Measurements from ENCODE around the gene FAP.

The FAP gene, protein sequence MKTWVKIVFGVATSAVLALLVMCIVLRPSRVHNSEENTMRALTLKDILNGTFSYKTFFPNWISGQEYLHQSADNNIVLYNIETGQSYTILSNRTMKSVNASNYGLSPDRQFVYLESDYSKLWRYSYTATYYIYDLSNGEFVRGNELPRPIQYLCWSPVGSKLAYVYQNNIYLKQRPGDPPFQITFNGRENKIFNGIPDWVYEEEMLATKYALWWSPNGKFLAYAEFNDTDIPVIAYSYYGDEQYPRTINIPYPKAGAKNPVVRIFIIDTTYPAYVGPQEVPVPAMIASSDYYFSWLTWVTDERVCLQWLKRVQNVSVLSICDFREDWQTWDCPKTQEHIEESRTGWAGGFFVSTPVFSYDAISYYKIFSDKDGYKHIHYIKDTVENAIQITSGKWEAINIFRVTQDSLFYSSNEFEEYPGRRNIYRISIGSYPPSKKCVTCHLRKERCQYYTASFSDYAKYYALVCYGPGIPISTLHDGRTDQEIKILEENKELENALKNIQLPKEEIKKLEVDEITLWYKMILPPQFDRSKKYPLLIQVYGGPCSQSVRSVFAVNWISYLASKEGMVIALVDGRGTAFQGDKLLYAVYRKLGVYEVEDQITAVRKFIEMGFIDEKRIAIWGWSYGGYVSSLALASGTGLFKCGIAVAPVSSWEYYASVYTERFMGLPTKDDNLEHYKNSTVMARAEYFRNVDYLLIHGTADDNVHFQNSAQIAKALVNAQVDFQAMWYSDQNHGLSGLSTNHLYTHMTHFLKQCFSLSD

GRCh38 chr2:162243294-162243693, at the start of gene FAP:
Gene FAP, minus strand, starts transcription at chr2:162243445. Its CDS starts 118 bp downstream, at chr2:162243327.
- Mint-ChIP-seq H3K4me1 (ENCODE audit: low read depth) (no peaks in the 10 kb centered on the region), H3K27ac (no peak within 1 kb of the TSS), H3K9me3 (no peaks in the 10 kb centered on the region), H3K27me3 (ENCODE audit: low read depth) (peaks cover 56% of the 10 kb centered on the region), H3K36me3 (ENCODE audit: low read depth) (no peaks in the 10 kb centered on the region), H3K4me3 (no peak within 1 kb of the TSS)
- DNase-seq (ENCODE audit: low spot score): no peak

DNA sequence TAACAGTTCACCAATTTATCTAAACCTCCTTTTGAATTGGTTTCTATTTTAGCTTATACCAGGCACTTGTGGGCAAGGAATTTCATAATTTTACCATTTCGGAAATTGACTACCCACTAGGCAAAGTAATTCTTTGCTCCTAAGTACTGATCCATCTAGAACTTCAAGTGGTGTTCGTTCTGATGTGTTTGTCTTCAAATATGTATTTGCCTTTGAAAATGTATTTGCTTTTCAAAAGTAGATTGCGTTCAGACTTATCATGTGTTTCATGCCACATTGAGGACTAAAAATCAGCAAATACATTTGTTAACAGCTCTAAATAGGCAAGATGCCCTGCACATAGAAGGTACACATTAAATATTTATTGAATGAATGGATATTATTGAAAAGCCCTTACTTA, 48.5 kb upstream of the FAP start:
- no peaks in the 10 kb centered on the region for H3K27me3 Mint-ChIP-seq (ENCODE audit: low read depth)
- H3K36me3 Mint-ChIP-seq (ENCODE audit: low read depth): peaks cover 12% of the 10 kb centered on the region
- no peaks in the 10 kb centered on the region for H3K9me3 Mint-ChIP-seq
- DNase-seq (ENCODE audit: low spot score): no peak
- no peak overlapping the region for H3K4me3 Mint-ChIP-seq
- peaks cover 1% of the 10 kb centered on the region for H3K4me1 Mint-ChIP-seq (ENCODE audit: low read depth)
- no peak overlapping the region for H3K27ac Mint-ChIP-seq

DNA sequence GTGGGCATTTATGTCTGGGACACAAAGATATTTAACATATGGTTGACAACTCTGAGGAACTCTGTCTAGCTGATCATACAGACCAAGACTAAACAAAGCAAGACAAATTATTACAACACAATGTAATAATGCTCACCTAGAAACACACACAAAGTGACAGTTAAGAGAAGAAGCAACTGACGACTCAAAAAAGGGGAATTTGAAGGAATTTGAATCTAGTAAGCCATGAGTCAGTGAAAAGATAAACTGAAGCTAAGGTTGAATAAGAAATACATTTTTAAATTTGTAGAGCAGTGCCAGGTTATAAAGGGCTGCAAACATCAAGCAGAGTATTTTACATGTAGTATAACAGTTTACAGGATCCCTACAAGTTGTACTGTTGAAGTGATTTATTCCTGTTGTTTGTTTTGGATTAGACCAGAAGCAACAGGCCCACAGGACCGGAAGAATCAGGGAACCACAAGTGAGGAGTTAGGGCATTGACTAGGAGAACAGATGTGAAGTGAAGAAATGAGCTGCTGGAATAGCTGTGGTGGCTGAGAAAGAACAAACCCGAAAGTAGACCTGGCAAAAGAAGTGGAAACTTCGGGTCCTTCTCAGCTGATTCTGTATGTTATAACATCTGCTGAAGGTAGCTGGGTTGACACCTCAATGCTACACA, 39.6 kb upstream of the FAP start:
- H3K9me3 Mint-ChIP-seq: no peaks in the 10 kb centered on the region
- H3K4me3 Mint-ChIP-seq: no peak overlapping the region
- peaks cover 34% of the 10 kb centered on the region for H3K36me3 Mint-ChIP-seq (ENCODE audit: low read depth)
- H3K27me3 Mint-ChIP-seq (ENCODE audit: low read depth): no peaks in the 10 kb centered on the region
- no peak for DNase-seq (ENCODE audit: low spot score)
- H3K4me1 Mint-ChIP-seq (ENCODE audit: low read depth): no peaks in the 10 kb centered on the region
- no peak overlapping the region for H3K27ac Mint-ChIP-seq

DNA sequence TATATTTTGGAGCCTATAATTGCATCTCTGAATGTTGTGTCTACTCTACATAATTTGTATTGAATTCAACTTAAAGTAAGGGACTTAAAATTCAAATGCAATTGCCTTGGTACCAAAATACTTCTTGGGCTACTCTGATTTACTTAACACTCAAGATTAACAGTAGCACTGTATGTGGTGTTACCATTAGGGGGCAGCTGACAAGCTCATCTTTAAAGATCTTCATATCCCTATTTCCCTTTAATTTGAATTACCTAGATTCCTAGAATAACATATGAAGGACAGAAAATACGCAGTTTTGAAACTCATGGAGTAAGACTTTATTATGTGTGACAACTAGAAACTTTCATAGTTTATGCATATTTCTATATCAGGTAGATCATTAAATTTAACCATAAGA, 37.4 kb upstream of the FAP start:
- H3K27me3 Mint-ChIP-seq (ENCODE audit: low read depth): no peaks in the 10 kb centered on the region
- no peak overlapping the region for H3K27ac Mint-ChIP-seq
- no peaks in the 10 kb centered on the region for H3K9me3 Mint-ChIP-seq
- no peak overlapping the region for H3K4me3 Mint-ChIP-seq
- DNase-seq (ENCODE audit: low spot score): no peak
- peaks cover 7% of the 10 kb centered on the region for H3K4me1 Mint-ChIP-seq (ENCODE audit: low read depth)
- H3K36me3 Mint-ChIP-seq (ENCODE audit: low read depth): peaks cover 40% of the 10 kb centered on the region

GRCh38 chr2:162277381-162277780, 34.1 kb upstream of the FAP start:
- H3K27me3 Mint-ChIP-seq (ENCODE audit: low read depth): no peaks in the 10 kb centered on the region

DNA sequence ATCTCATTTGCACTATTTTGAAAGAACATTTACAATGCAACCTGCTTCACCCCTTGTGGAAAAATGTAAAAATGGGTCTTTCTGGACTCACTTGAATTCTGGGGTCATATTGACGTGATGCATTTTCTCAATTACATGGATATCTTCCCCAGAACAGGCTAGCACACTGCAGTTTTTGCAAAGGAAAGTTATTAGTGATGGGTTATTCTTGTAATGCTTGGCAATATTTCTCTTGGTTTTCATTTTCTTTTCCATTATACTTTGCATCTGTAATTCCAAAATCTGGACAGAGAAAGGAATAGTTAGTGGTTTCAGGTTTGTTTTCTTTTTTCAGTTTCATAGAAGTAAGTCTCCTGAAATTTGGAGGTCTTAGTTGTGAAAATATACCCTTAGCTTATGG, 24.8 kb upstream of the FAP start:
- H3K4me3 Mint-ChIP-seq: no peak overlapping the region
- no peaks in the 10 kb centered on the region for H3K4me1 Mint-ChIP-seq (ENCODE audit: low read depth)
- no peak overlapping the region for H3K27ac Mint-ChIP-seq
- no peaks in the 10 kb centered on the region for H3K9me3 Mint-ChIP-seq
- H3K36me3 Mint-ChIP-seq (ENCODE audit: low read depth): peaks cover 44% of the 10 kb centered on the region
- no peaks in the 10 kb centered on the region for H3K27me3 Mint-ChIP-seq (ENCODE audit: low read depth)
- DNase-seq (ENCODE audit: low spot score): no peak

More at GRCh38 chr2:162277381-162277780, 34.1 kb upstream of the FAP start:
- no peaks in the 10 kb centered on the region for H3K9me3 Mint-ChIP-seq
- H3K36me3 Mint-ChIP-seq (ENCODE audit: low read depth): peaks cover 35% of the 10 kb centered on the region
- H3K4me3 Mint-ChIP-seq: no peak overlapping the region
- no peak overlapping the region for H3K27ac Mint-ChIP-seq
- peaks cover 7% of the 10 kb centered on the region for H3K4me1 Mint-ChIP-seq (ENCODE audit: low read depth)
- no peak for DNase-seq (ENCODE audit: low spot score)

GRCh38 chr2:162267496-162267895, 24.3 kb upstream of the FAP start:
- Mint-ChIP-seq H3K4me1 (ENCODE audit: low read depth) (no peaks in the 10 kb centered on the region), H3K27ac (no peak overlapping the region), H3K9me3 (no peaks in the 10 kb centered on the region), H3K27me3 (ENCODE audit: low read depth) (no peaks in the 10 kb centered on the region), H3K4me3 (no peak overlapping the region), H3K36me3 (ENCODE audit: low read depth) (peaks cover 41% of the 10 kb centered on the region)
- DNase-seq (ENCODE audit: low spot score): no peak

GRCh38 chr2:162266460-162266760, 23.2 kb upstream of the FAP start:
- DNase-seq (ENCODE audit: low spot score): no peak
- Mint-ChIP-seq H3K9me3 (no peaks in the 10 kb centered on the region), H3K4me3 (no peak overlapping the region), H3K27ac (no peak overlapping the region), H3K27me3 (ENCODE audit: low read depth) (no peaks in the 10 kb centered on the region), H3K4me1 (ENCODE audit: low read depth) (peaks cover 6% of the 10 kb centered on the region), H3K36me3 (ENCODE audit: low read depth) (peaks cover 31% of the 10 kb centered on the region)

- Mint-ChIP-seq H3K27ac (no peak overlapping the region), H3K4me1 (ENCODE audit: low read depth) (peaks cover 11% of the 10 kb centered on the region), H3K36me3 (ENCODE audit: low read depth) (peaks cover 28% of the 10 kb centered on the region), H3K27me3 (ENCODE audit: low read depth) (no peaks in the 10 kb centered on the region), H3K9me3 (no peaks in the 10 kb centered on the region), H3K4me3 (no peak overlapping the region)
- DNase-seq (ENCODE audit: low spot score): no peak
These were observed 22.6 kb upstream of the FAP start for GRCh38 chr2:162265666-162266459.

DNA sequence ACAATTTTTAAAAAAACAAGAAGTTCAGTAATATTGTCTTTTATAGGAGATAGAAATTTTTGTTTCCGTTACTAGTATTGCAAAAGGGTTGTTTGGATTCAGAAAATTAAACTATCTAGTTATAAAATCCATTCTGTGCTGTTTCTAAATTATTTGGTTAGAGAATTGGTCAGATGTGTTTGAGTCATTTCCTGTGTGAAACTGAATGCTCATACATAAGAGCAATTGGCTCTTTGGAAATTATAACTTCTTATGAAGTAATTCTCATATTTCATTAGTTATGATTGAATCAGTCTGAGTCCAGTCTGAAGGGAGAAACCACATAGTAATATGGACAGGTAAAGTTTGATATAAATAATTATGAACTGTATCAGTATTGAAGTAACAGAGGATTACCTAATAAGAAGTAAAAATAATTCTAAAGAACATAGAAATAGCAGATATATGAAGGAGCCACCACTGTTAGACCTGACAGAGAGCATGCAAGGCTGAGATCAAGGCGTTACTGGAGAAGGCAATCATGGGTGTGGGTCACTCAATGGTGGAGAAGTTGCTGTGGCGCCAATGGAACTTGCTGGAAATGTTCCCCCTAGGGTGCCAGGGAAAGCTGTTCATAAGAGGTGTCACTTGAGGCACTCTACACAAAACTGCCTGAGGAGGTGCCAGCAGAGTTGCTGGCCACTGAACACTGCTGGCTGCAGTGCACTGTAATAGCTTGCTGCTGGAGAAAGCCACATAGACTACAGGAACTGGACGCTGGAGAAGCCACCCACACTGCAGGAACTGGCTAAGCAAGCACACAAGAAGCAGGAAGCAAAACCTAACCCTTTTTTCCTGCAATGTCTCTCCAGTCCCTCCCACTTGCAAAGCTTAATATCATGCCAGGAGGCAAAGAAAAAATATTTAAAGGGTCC, 18.0 kb upstream of the FAP start:
- Mint-ChIP-seq H3K36me3 (ENCODE audit: low read depth) (peaks cover 3% of the 10 kb centered on the region), H3K4me1 (ENCODE audit: low read depth) (peaks cover 11% of the 10 kb centered on the region), H3K27me3 (ENCODE audit: low read depth) (peaks cover 16% of the 10 kb centered on the region), H3K4me3 (peak overlapping the region; percentile 31), H3K9me3 (no peaks in the 10 kb centered on the region), H3K27ac (peak overlapping the region; percentile 47)
- no peak for DNase-seq (ENCODE audit: low spot score)

- Mint-ChIP-seq H3K27ac (no peak overlapping the region), H3K27me3 (ENCODE audit: low read depth) (peaks cover 24% of the 10 kb centered on the region), H3K36me3 (ENCODE audit: low read depth) (no peaks in the 10 kb centered on the region), H3K4me3 (no peak overlapping the region), H3K4me1 (ENCODE audit: low read depth) (peaks cover 11% of the 10 kb centered on the region), H3K9me3 (no peaks in the 10 kb centered on the region)
- DNase-seq (ENCODE audit: low spot score): no peak
These were observed 15.4 kb upstream of the FAP start for GRCh38 chr2:162258686-162259085.

DNA sequence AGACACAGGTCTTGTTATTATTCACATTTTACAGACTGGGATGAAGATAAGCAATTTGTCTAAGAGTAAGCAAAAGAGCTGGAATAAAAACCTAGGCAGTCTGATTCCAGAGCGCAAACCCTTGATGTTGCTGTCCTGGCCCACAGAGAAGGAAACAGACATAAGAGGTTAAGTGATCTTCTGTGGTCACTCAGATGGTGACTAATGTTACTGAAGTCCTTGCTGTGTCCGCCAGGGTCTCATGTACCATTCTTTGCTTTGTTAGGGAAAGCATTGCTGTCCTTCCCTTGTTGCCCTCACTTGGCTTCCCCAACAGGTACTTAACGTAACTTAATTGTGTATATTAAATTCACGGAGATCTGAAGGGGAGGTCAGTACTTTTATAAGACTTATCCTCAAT, 14.9 kb upstream of the FAP start:
- H3K9me3 Mint-ChIP-seq: no peaks in the 10 kb centered on the region
- no peak for DNase-seq (ENCODE audit: low spot score)
- no peak overlapping the region for H3K4me3 Mint-ChIP-seq
- H3K27ac Mint-ChIP-seq: no peak overlapping the region
- H3K4me1 Mint-ChIP-seq (ENCODE audit: low read depth): peaks cover 11% of the 10 kb centered on the region
- H3K36me3 Mint-ChIP-seq (ENCODE audit: low read depth): no peaks in the 10 kb centered on the region
- H3K27me3 Mint-ChIP-seq (ENCODE audit: low read depth): peaks cover 24% of the 10 kb centered on the region

- peaks cover 11% of the 10 kb centered on the region for H3K4me1 Mint-ChIP-seq (ENCODE audit: low read depth)
- H3K4me3 Mint-ChIP-seq: no peak overlapping the region
- no peaks in the 10 kb centered on the region for H3K9me3 Mint-ChIP-seq
- DNase-seq (ENCODE audit: low spot score): no peak
- H3K27me3 Mint-ChIP-seq (ENCODE audit: low read depth): peaks cover 24% of the 10 kb centered on the region
- H3K27ac Mint-ChIP-seq: no peak overlapping the region
- H3K36me3 Mint-ChIP-seq (ENCODE audit: low read depth): no peaks in the 10 kb centered on the region
These were observed 14.2 kb upstream of the FAP start for GRCh38 chr2:162257425-162257824.
